ENCODE measurements around the gene ELK3.

The ELK3 gene

GRCh38 chr12:96301732-96302131 lies 107.6 kb downstream of the ELK3 start:
- TF ChIP-seq CEBPB (IDR thresholded peaks at IDR 0.05): no peak
- no peak for TF ChIP-seq EGR1 (IDR thresholded peaks at IDR 0.05)
- TF ChIP-seq EP300 (IDR thresholded peaks at IDR 0.05; ENCODE audit: borderline replicate concordance): no peak
- no peak for TF ChIP-seq MAX (IDR thresholded peaks at IDR 0.05)
- TF ChIP-seq USF1 (IDR thresholded peaks at IDR 0.05): no peak
- TF ChIP-seq RAD21 (IDR thresholded peaks at IDR 0.05; ENCODE audit: low read depth): no peak
- no peak for TF ChIP-seq ZBTB7A (IDR thresholded peaks at IDR 0.05; ENCODE audit: low read depth)
- no peak for TF ChIP-seq TCF12 (IDR thresholded peaks at IDR 0.05; ENCODE audit: low read depth)
- TF ChIP-seq TEAD4 (IDR thresholded peaks at IDR 0.05): no peak
- no peak for TF ChIP-seq NFIC (IDR thresholded peaks at IDR 0.05)
- no peak for TF ChIP-seq CREB1 (IDR thresholded peaks at IDR 0.05; ENCODE audit: low read depth)
- TF ChIP-seq YY1 (IDR thresholded peaks at IDR 0.05; ENCODE audit: low read depth): no peak
- no peak for TF ChIP-seq REST (IDR thresholded peaks at IDR 0.05; ENCODE audit: low read depth)
- no peak for TF ChIP-seq FOXM1 (IDR thresholded peaks at IDR 0.05; ENCODE audit: borderline replicate concordance, low read depth)
- TF ChIP-seq TAF1 (IDR thresholded peaks at IDR 0.05; ENCODE audit: low read depth): no peak

GRCh38 chr12:96302687-96303310 lies 108.6 kb downstream of the ELK3 start:
- TF ChIP-seq YY1 (IDR thresholded peaks at IDR 0.05; ENCODE audit: low read depth): no peak
- no peak for TF ChIP-seq ZBTB7A (IDR thresholded peaks at IDR 0.05; ENCODE audit: low read depth)
- no peak for TF ChIP-seq EP300 (IDR thresholded peaks at IDR 0.05; ENCODE audit: borderline replicate concordance)
- TF ChIP-seq USF1 (IDR thresholded peaks at IDR 0.05): no peak
- no peak for TF ChIP-seq CREB1 (IDR thresholded peaks at IDR 0.05; ENCODE audit: low read depth)
- TF ChIP-seq FOXM1 (IDR thresholded peaks at IDR 0.05; ENCODE audit: borderline replicate concordance, low read depth): no peak
- no peak for TF ChIP-seq TEAD4 (IDR thresholded peaks at IDR 0.05)

- no peak for TF ChIP-seq TAF1 (IDR thresholded peaks at IDR 0.05; ENCODE audit: low read depth)
- TF ChIP-seq CREB1 (IDR thresholded peaks at IDR 0.05; ENCODE audit: low read depth): no peak
- no peak for TF ChIP-seq RAD21 (IDR thresholded peaks at IDR 0.05; ENCODE audit: low read depth)
- TF ChIP-seq NFIC (IDR thresholded peaks at IDR 0.05): no peak
- TF ChIP-seq EP300 (IDR thresholded peaks at IDR 0.05; ENCODE audit: borderline replicate concordance): no peak
- TF ChIP-seq ZBTB7A (IDR thresholded peaks at IDR 0.05; ENCODE audit: low read depth): no peak
- no peak for TF ChIP-seq CEBPB (IDR thresholded peaks at IDR 0.05)
- TF ChIP-seq YY1 (IDR thresholded peaks at IDR 0.05; ENCODE audit: low read depth): no peak
- TF ChIP-seq MAX (IDR thresholded peaks at IDR 0.05): no peak
- TF ChIP-seq EGR1 (IDR thresholded peaks at IDR 0.05): no peak
- TF ChIP-seq USF1 (IDR thresholded peaks at IDR 0.05): no peak
- no peak for TF ChIP-seq REST (IDR thresholded peaks at IDR 0.05; ENCODE audit: low read depth)
- no peak for TF ChIP-seq FOXM1 (IDR thresholded peaks at IDR 0.05; ENCODE audit: borderline replicate concordance, low read depth)
These were observed 109.5 kb downstream of the ELK3 start for GRCh38 chr12:96303653-96304052.

- no peak for TF ChIP-seq REST (IDR thresholded peaks at IDR 0.05; ENCODE audit: low read depth)
These were observed 111.5 kb downstream of the ELK3 start for GRCh38 chr12:96305665-96306064.

Data from Ishikawa (cell line).